GM18867 (cell line): ENCODE measurements around the gene KIRREL3.

ENCODE experiments used
- ATAC-seq: cut with Tn5 transposase; IDR thresholded peaks from one replicate; pipeline ENCODE4 v1.9.1; 2021; ENCODE audit warnings: mild to moderate bottlenecking, moderate library complexity; ENCODE audit not compliant: unreplicated experiment

Gene KIRREL3

DNA sequence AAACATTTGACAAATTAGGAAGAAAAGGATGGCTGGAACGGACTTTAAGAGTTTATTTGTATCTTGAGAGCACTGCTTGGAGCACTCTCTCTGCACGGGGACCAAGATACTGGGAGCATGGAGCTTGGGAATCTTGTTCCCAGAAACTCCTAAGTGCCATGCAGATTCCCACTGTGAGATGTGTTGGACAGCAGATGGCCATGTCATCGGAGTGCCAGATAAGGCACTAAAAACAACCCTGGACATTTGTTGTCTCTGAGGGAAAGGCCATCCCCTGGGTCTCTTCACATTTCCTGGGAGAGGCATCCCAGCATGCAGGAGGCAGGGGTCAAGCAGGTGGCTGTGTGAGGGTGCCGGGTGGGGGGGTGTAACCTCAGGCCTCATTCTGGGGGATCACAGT lies 2.9 kb downstream of the KIRREL3 start:
- ATAC-seq = no peak

DNA sequence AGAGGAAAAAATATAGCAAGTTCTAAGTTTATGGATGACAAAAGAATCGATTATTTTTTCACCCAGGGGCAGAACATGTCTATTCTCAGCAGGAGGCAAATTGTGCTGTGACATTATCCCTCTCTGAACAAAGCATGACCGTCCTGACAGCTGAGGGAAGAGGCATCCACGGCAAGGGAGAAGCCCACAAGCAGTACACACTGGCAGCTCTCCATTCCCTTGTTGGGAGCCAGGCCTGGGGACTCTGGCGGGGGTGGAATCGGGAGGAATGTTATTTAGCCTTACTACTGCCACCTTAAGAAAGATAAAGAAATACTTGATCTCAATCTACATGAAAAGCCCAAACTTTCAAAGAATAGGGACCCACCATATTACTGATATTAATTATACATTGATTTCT lies 3.4 kb downstream of the KIRREL3 start:
- no peak for ATAC-seq

DNA sequence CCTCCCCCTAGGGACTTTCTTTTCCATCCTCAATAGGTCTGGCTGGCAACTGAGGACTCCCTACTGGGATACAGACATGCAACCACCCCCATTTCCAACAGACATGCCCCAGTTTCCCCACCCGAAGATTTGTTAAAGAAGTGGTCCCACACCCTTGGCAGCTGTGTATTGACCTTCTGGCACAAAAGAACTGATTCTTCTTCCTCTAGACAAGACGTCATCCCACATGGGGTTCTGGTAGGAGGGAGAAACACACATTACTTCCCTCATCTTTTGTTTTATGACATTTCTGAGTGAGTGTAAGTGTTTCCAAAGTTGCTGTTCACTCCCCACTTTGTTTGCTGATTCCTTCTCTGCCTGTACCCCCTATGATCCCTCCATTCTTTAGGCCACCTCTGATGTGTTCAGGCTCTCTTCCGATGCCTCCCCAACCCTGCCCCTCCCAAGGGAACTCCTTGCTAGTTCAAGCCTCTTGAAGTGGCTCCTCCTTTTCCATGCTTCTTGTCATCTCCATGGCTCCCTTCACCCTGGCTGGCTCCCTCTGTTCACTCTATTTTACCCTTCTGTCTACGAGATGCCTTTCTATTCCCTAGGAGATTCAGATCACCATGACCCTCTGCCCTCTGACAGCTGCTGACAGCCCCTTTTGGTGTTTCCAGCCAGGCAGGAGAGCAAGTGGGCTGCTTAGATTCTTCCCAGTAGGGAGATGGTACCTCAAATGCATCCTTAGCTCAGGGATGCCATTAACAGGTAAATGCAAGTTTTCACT lies 4.3 kb downstream of the KIRREL3 start:
- ATAC-seq = no peak

DNA sequence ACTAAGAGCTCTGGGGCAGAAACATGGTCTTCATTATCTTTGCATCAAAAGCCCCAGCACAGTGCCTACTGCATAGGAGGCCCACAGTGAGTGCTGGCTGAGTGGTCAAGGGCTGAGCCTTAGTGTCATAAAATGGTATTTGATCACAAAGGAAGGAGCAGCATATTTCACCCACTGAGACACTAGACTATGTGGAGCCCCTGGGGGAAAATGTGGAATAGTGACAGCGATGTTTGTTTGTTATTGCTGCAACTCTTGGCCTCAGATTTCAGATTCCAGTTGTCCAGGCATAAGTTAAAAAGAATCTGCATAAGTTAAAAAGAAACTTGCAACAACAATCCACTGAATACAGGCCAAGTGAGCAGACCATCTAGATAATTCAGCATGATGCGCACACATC lies 7.0 kb downstream of the KIRREL3 start:
- no peak for ATAC-seq

DNA sequence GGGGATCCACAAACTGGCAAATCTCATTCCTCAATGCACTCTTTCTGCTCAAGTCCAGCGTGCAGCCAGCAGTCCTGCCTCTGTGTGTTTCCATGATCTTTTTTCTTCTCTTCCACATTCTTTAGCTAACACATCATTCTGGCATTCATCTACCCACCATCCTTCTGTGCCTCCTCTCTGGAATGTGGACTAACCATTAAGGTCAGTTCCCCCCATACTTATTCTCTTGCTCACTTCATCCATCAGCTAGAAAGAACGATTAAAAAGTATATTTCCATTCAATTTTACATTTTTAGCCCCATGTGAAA lies 7.8 kb downstream of the KIRREL3 start:
- no peak for ATAC-seq

DNA sequence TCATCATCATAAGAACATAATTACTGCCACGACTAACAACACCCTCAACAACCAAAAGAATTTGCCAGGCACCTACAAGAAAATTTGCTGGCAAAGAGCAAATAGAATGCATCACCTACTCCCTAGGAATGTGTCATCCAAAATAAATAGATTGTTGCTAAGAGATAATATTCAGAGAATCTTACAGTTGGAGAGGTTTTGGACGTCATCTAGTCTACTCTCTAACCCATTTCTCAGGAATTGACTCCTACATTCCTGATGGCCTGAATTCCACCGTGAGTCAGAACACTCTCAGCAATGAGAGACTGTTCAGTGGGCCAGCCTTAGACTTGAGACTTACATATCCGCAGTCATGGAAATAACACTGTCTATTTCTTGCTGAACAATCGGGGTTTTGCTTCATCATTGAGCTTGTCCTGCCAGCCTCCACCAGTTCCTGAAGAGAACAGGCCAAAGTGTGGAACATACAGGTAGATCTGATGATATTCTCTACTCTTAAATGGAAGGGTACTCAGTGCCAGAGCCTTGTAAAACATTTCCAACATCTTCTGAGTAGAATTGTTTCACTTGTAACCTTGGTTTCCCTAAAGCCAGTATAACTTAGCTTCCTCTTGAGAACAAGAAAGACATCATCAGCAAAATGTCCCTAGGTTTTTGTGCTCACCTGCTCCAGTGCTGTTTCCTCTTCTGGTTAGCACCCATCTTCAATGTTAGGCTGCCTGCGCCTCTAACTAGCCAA lies 8.3 kb downstream of the KIRREL3 start:
- no peak for ATAC-seq

DNA sequence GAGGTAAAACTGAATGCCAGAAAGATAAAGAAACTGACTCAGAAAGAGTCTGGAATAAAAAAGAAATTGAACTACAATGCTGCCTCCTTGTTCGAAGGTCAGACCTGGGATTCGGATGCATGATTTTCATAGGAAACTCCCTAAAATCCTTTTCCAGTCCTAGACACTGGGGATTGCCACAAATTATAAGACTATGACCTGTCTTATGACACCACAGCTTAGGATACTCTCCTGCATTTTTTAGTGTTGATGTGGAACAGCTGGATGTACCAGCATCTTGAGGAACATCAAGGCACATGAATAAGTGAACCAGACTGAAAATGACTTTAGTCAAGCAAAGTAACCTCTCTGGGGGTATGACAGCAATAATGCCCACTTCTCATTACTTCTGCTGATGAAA lies 9.0 kb downstream of the KIRREL3 start:
- ATAC-seq = no peak

DNA sequence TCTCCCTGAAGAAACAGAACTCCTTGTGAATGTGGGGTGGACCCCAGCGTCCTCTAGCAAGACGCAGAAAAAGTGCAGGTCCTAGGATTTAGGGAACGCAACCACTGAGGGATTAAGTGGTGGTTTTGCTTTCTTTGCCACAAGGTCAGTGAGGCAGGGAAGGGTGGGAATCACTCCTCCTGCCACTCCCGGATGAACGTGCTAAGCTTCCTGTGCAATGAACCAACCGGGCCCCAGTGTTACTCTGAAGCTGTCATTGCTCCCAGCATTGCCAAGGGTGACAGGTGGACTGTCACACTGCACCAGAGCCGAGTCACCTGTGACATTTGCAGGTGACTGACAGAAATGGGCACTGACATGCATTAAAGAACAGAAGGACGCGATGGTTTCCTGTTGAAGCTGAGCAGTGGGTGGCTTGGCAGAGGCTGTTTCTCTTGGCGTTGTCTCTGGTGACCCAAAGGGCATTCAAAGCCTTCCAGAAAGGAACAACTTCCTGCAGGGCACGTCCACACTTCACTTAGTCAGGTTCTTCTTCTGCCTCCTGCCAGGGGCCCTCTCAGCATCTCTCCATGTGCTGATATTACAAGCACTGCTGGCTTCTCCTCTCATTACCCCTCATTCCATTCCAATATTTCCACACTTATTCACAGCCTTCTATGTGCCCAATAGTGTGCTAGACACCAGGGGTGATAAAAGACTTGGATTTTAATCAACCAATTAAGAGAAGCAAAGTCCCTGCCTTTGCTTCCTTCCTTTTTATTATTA lies 9.7 kb downstream of the KIRREL3 start:
- no peak for ATAC-seq

DNA sequence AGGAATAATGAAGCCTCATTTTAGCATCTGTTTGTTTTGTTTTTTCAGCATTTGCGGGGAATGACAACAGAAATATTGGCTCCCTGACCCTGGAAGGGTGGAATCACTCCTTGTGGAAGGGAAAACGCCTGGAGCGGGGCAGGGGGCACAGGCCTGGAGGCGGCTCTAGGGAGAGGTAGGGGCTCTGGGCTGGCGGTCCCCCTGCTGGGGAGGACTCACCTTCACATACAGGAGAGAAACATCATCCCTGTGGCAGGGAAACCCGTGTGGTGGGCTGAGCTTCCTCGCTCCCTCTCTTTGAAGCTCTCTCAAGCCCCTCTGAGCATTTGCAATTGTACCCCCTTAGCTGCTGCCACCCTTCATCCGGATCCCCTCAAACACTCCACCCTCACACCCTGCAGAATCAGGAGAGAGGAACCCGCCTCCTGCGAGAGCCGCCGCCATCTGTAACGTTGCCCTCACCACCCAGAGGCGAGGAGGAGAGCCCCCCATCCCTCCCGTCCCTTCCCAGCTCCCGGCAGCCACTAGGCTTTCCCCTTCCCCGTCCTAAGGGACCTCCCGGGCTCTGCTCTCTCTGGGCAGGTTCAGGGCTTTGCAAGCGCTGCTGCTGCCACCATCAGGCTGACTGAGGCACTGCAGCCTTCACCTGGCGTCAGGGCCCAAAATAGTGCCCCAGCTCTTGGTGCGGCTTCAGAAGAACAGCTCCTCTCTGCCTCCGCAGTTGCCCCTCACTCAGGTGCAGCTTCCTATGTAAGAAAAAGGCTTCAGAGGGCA lies 10.4 kb downstream of the KIRREL3 start:
- ATAC-seq = peak; percentile 85

DNA sequence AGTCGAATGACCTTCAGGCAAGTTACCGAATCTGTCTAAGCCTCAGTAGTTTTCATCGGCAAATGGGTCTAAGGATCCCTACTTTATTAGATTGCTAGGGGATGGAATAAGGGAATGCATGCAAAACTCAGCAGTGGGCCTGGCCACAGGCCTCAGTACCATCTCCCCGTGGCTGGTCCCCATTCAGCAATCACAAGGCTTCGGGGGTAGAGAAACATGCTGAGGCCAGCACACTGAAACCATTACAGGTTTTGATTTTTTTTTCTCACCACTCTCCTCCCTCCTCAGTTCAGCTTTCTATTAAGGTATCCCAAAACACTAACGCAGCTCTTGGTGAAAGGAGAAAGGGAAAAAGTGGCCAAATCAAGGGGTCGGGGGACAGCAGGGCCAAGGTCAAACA lies 11.9 kb downstream of the KIRREL3 start:
- no peak for ATAC-seq

DNA sequence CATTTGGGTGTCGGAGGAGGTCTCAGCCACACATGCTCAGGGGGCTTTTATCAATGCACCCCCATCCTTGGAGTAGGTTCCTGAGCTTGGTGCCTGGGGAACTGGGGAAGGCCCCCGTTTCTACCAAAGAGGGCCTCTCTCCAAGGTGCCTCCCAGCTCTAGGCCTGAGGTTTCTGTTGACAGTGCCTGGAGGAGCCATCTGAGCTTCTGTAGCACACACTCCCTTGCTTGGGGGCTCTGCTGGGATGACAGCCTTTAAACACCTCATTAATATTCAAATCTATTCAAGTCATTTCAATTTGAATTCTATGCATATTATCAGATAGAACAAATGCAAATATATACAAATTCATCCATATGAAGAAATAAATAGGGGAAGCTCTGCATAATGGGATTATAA lies 18.9 kb downstream of the KIRREL3 start:
- ATAC-seq = no peak

DNA sequence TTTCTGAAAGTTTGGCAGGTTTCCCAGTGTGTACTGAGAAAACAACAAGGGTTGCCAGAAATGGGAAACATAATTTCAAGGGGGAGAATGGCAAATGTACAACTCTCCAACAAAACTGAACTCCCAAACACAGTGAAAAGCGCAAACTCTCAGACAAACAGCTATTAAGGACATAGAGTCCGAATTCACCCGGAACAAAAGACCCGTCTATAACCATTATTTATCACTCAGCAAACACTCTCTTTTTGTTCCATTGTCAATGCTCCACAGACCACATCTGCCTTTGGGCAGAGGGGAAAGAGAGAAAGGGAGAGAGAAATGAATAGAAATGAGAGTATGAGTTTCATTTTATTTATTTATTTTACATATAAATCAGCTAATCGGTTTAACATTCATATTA lies 21.7 kb downstream of the KIRREL3 start:
- no peak for ATAC-seq

DNA sequence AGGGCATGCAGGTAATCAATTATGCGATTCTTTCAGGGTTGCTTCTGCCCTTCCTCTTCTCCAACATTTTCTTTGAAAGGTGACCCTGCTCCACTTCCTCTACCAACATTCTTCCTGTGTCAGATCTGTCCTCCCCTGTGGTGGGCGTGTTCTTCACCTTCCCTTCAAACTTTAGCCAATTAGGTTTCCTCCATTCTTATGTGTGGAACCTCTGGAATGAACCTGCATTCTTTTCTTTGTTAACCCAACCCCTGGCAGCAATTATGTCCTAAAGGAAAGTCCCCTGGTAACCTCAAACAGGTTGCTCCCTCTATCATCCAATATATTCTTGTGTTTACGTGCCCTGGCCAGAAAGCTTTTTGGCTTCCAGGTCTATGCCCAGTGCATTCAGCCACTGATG lies 22.4 kb downstream of the KIRREL3 start:
- ATAC-seq = no peak

DNA sequence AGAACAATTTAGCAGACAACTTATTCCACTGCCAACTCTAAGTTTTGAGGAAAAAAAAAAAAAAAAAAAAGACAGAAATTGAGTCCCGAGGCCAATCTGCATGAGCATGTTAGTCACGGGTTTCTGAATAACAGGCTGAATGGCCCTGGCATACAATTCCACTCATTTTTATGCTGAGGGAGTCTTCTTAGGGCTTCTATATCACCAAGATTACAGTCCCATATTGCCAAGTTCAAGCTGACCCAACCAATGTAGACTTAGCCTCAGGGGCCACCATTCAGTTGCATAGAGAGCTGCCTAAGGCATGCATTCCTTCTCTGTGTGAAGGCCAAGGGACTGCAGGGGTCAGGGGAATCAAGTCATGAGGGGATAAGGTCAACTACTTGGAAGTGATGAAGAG lies 27.5 kb downstream of the KIRREL3 start:
- ATAC-seq = no peak

DNA sequence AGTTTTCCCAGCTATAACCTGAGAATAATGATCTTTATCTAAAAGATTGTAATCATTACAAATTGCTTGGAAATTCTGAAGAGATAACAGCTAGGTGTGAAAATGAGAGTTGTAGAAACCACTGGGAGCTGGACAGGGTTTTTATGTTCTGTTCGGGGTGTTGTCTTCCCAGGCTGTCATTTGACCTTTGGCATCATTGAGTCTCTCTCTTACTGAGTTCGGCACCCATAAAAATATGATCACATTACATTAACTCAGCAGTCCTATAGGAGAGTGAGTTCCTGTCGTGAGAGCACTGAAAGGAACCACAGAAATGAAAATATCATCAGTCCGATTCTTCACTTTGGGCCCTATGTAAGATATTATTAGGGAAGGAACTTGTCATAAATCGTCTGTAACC lies 29.3 kb downstream of the KIRREL3 start:
- ATAC-seq = no peak

DNA sequence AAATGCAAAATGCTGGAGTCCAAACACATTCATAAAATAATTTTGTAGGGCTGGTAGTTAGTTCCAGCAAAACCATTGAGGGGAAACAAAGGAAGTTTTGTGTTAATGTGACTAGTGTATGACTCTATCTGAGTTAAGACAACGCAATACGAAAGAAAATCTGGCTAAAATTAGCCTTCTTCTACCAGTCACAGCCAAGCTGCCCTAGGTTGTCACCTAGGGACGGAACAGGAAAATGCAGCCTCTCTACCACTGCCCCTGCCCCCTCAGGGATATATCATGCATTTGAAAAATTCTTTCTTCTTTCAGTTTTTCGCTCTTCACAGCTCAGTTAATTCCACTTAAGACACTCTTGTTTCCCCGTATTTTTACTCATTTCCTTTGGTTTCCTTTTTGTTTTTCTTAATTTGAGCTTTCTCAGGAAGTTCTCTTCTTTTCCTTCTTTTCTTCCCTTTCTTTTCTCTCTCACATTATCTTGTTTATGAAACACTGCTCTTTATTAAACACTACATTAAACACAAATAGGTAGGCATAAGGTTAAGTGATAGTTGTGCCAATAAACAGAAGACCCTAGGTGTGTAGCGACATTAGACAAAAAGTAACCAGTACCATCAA lies 30.6 kb downstream of the KIRREL3 start:
- ATAC-seq = peak; percentile 79

DNA sequence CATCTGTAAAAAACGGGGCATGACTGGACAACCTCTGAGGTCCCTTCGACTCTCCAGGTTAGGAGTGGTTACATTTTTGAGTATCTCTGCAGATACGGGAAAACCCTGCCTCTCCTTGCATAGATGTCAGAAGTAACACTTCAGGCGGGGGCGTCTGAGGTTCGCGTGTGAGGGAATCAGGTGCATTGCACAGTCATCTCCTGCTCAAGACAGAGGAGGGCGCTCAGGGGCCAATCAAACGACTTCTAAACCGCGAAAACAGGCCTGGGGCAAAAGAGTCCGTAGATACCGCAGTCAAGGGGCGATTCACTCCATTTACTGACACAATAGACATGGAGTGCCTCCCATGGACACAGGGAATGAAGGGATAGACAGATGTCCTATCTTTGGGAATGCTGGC lies 31.7 kb downstream of the KIRREL3 start:
- no peak for ATAC-seq

DNA sequence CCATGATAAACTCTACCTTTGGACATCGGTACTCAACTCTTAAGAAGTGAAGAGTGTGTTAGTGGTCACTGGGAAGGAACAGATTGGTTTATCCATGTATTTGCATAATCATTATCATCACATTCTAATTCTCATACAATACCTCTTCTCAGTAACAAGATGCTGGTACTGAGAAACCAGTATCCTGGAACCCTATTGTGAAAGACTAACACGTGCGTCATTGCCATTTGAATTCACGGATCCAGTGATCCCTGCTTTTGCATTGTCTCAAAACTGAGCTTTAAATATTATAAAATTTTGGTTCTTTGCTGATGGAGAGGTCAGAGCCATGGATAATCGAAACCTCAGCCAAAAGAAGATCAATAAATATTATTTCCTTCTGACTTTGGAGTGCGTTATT lies 35.2 kb downstream of the KIRREL3 start:
- ATAC-seq = no peak

DNA sequence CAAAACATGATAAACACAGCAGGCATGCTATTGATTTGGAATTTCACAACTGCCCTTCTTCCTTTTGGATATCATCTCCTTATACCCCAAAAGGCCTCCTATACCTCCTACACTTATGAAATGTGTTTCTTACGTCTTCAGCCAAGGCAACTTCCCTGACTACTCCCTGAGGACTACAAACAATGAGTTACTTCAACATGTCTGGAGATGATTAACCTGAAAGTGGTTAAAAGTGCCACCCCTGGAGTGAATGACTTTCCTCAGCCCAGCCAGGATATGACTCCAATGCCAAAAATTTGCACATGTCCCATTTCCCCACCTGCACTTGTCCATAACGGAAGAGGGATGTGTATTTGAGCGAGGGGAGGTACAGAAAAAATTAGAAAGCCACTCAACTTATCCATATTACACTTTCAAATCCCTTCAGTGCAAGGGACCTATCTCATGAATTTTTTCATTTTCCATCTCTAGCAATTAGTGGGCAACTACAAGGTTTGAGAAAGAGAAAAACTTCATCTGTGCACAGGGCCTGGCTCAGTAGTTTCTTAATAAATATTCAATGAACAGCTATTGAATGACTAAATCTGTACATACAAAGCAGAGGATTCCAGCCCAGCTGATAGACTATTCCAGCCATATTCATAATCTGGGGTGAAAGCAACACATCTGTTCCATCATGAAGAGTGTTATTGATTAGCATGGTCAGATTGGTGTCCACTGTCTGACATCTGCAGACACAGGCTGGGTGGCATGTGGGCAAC lies 36.8 kb downstream of the KIRREL3 start:
- no peak for ATAC-seq

DNA sequence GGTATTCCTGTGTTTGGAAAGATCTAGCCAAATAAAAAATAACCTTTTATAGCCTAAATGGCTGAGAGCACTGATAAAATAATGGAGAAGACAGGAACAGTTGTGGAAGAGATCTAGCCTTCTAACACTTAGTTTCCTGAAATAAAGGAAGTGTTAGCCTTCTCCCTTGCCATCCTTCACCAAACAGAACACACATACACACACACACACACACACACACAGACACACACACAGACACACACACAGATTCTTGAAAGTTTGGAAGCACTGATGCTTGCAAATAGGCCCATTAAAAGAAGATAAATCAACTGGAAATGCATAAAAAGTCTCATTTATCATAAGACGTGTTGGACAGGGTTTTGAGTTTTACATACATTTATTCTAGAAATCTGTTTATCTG lies 37.5 kb downstream of the KIRREL3 start:
- no peak for ATAC-seq
